Activated naive CD8-positive, alpha-beta T cell treated with anti-CD3 and anti-CD28 coated beads, Interleukin-2, amount 10 ng/mL, durations not matched to agents 7 days and 5 days (primary cell): ENCODE results near the gene CIZ1. TPM values are rescaled to one million over a fixed set of nuclear protein-coding genes. Genes with fewer than 3 reads are reported as not detected.

Experiments used
- ATAC-seq: fragments of 150-1000 bp; cut with Tn5 transposase; one replicate; pipeline ENCODE4 v1.10.0; 2021; ENCODE audit warnings: low read depth, moderate library complexity
- POLR2A ChIA-PET: fragments of 350-600 bp; sonication (Branson Sonifier 250); formaldehyde crosslinking; loops from one replicate; lab custom pipeline; 2021; ENCODE audit warnings: antibody characterized with exemption; lab: Charles Lee
- DNase-seq: peaks from one replicate; pipeline ENCODE4 v3.0.0; 2021
- H3K27ac Mint-ChIP-seq: one replicate; pipeline ENCODE4 v1.8.0; 2022; ENCODE audit warnings: mild to moderate bottlenecking, mixed read lengths
- H3K27me3 Mint-ChIP-seq: one replicate; pipeline ENCODE4 v1.8.0; 2022; ENCODE audit warnings: mild to moderate bottlenecking, moderate library complexity, mixed read lengths
- H3K36me3 Mint-ChIP-seq: one replicate; pipeline ENCODE4 v1.8.0; 2021; ENCODE audit warnings: mild to moderate bottlenecking, mixed read lengths
- H3K4me1 Mint-ChIP-seq: one replicate; pipeline ENCODE4 v1.8.0; 2021; ENCODE audit warnings: mixed read lengths
- H3K4me3 Mint-ChIP-seq: one replicate; pipeline ENCODE4 v1.8.0; 2022; ENCODE audit warnings: mild to moderate bottlenecking, moderate library complexity, mixed read lengths
- H3K9me3 Mint-ChIP-seq: one replicate; pipeline ENCODE4 v1.8.0; 2021; ENCODE audit warnings: mixed read lengths
- total RNA-seq, 2 experiments: library from RNA; stranded (reverse); gene quantifications; one replicate each; pipeline ENCODE4 v1.2.3, GENCODE V29; 2021

CIZ1 gene
- total RNA-seq, 2 experiments from 2014 or later, result 149 to 152 TPM

GRCh38 chr9:128124873-128125579 is 66.3 kb downstream of the CIZ1 start:
- no peak overlapping the region for H3K27ac Mint-ChIP-seq
- peaks cover 4% of the 10 kb centered on the region for H3K36me3 Mint-ChIP-seq
- H3K27me3 Mint-ChIP-seq, result no peaks in the 10 kb centered on the region
- ATAC-seq (no peak), DNase-seq (peak; percentile 59)
- POLR2A ChIA-PET, result interaction anchor here (0.7 to 1.2 kb wide), 3 partner anchors 35 to 66 kb away, joined by 3 read pairs; no protein-coding TSS in a partner anchor
- H3K4me1 Mint-ChIP-seq, result peaks cover 22% of the 10 kb centered on the region
- no peak overlapping the region for H3K4me3 Mint-ChIP-seq
- no peaks in the 10 kb centered on the region for H3K9me3 Mint-ChIP-seq

- no peaks in the 10 kb centered on the region for H3K27me3 Mint-ChIP-seq
- ATAC-seq, result no peak
- peaks cover 21% of the 10 kb centered on the region for H3K4me1 Mint-ChIP-seq
- H3K36me3 Mint-ChIP-seq, result peaks cover 4% of the 10 kb centered on the region
- POLR2A ChIA-PET, result interaction anchor here (1.0 to 1.2 kb wide), 2 partner anchors 35 to 66 kb away, joined by 3 read pairs; no protein-coding TSS in a partner anchor
- H3K4me3 Mint-ChIP-seq, result no peak overlapping the region
- no peaks in the 10 kb centered on the region for H3K9me3 Mint-ChIP-seq
- no peak for DNase-seq
- no peak overlapping the region for H3K27ac Mint-ChIP-seq
These were observed 66.9 kb downstream of the CIZ1 start for GRCh38 chr9:128124451-128124850.

- ATAC-seq (no peak), DNase-seq (no peak)
- POLR2A ChIA-PET, result no interaction called here
- Mint-ChIP-seq H3K27ac (no peak overlapping the region), H3K36me3 (peaks cover 4% of the 10 kb centered on the region), H3K27me3 (no peaks in the 10 kb centered on the region), H3K4me3 (no peak overlapping the region), H3K4me1 (peaks cover 17% of the 10 kb centered on the region), H3K9me3 (no peaks in the 10 kb centered on the region)
These were observed 67.8 kb downstream of the CIZ1 start for GRCh38 chr9:128123451-128124080.

DNA sequence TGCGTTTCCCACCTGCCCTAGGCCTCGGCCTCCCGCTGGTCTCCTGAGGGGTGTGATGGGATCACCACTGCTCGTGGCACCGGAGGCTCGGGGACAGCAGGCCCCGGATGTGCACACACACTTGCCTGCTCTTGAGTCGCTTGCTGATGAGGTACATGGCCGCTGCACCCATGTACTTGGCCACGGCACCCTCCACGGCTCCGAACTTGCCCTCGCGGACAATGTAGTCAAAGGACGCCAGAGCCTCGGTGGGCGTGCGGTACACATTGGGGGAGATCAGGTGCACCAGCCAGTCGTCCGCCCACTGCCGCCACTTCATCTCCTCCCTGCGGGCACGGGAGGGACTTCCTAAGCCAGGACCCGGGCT is 68.6 kb downstream of the CIZ1 start:
- Mint-ChIP-seq H3K4me1 (peaks cover 20% of the 10 kb centered on the region), H3K27me3 (no peaks in the 10 kb centered on the region), H3K36me3 (peaks cover 4% of the 10 kb centered on the region), H3K27ac (no peak overlapping the region), H3K9me3 (no peaks in the 10 kb centered on the region), H3K4me3 (no peak overlapping the region)
- no peak for ATAC-seq
- DNase-seq, result no peak
- POLR2A ChIA-PET, result interaction anchor here (0.6 kb wide), 1 partner anchor 64 kb away, joined by 3 read pairs; no protein-coding TSS in a partner anchor

DNA sequence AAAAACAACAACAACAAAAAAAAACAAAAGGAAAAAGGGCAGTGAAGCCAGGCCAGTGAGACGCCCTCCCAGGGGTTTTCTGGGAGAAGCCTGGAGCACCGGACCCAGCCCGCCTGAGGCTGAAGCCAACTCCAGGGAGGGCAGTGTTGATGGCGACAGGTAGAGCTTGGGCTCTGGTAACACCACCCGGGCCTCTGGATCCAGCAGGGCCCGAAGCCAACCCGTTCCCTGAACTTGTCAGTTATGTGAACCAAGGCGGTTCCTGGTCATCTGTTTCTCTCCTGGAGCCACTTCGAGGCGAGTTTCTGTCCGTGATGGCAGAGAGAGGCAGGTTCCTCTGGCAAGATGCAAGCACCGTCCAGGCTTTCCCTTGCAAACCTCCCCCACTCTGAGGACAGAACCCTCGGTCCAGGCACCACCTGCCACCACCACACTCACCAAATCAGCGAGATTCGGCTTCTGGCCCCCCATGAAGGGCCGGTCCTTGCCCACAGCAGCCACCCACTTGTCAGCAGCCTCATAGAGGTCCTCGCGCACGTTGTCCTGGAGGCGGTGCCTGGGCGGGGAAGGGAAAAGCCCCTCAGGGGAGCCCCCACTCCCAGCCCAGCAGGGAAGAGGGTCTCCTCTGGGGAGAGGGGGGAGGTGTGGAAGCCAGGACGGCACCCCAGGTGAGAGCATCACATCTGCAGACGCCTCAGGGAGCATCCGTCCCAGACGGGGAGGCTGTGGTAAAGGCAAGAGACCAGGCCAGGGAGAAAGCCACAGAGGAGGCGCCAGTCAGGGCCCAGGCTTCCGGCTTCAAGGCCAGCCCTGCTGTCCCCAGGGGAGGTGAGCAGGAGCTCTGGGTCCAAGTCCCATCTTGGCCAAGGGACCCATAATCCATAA is 69.2 kb downstream of the CIZ1 start:
- Mint-ChIP-seq H3K9me3 (no peaks in the 10 kb centered on the region), H3K4me1 (peaks cover 24% of the 10 kb centered on the region), H3K36me3 (peaks cover 4% of the 10 kb centered on the region), H3K4me3 (no peak overlapping the region), H3K27ac (no peak overlapping the region), H3K27me3 (no peaks in the 10 kb centered on the region)
- DNase-seq (no peak), ATAC-seq (no peak)
- POLR2A ChIA-PET, result interaction anchor here (0.6 kb wide), 1 partner anchor 64 kb away, joined by 3 read pairs; no protein-coding TSS in a partner anchor

GRCh38 chr9:128121466-128121810 is 69.9 kb downstream of the CIZ1 start:
- POLR2A ChIA-PET, result no interaction called here
- ATAC-seq (no peak), DNase-seq (no peak)
- Mint-ChIP-seq H3K36me3 (peaks cover 4% of the 10 kb centered on the region), H3K27me3 (no peaks in the 10 kb centered on the region), H3K27ac (no peak overlapping the region), H3K4me3 (no peak overlapping the region), H3K9me3 (no peaks in the 10 kb centered on the region), H3K4me1 (peaks cover 24% of the 10 kb centered on the region)

DNA sequence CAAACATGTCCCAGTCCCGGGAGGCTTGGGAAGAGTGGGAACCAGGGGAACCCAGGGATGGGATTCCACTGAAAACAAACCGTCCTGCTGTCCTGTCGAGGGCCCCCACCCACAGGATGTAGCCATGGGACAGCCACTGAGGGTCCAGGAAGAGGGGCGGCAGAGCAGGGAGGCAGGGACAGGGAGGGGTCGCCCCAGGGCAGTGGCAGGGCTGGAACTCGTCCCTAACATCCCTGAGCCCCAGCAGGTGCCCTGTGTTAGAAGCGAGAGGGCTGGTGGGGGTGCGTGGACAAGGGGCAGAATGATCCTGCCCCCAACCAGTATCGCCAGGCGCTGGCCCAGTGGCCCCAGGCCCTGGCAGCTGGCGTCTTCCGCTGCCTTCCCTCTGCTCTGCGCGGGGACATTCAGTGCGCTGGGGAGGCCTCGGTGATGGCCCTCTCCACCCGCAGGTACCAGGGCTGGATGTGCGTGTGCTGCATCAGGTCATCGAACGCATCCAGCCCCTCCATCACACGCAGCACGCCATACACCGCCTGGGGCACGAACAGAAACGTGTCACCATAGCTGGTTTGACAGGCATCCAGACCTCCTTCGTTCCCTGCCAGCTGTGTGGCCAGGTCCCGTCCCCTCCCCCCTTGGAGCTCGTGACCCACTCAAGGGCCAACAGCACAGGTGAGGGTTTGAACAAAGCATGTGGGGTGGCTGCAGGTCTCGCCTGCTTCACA is 70.5 kb downstream of the CIZ1 start:
- Mint-ChIP-seq H3K9me3 (no peaks in the 10 kb centered on the region), H3K27me3 (no peaks in the 10 kb centered on the region), H3K4me1 (peaks cover 19% of the 10 kb centered on the region), H3K27ac (no peak overlapping the region), H3K4me3 (no peak overlapping the region), H3K36me3 (peaks cover 4% of the 10 kb centered on the region)
- ATAC-seq (no peak), DNase-seq (no peak)
- POLR2A ChIA-PET, result interaction anchor here (1.0 kb wide), 1 partner anchor 51 kb away, joined by 3 read pairs; no protein-coding TSS in a partner anchor

DNA sequence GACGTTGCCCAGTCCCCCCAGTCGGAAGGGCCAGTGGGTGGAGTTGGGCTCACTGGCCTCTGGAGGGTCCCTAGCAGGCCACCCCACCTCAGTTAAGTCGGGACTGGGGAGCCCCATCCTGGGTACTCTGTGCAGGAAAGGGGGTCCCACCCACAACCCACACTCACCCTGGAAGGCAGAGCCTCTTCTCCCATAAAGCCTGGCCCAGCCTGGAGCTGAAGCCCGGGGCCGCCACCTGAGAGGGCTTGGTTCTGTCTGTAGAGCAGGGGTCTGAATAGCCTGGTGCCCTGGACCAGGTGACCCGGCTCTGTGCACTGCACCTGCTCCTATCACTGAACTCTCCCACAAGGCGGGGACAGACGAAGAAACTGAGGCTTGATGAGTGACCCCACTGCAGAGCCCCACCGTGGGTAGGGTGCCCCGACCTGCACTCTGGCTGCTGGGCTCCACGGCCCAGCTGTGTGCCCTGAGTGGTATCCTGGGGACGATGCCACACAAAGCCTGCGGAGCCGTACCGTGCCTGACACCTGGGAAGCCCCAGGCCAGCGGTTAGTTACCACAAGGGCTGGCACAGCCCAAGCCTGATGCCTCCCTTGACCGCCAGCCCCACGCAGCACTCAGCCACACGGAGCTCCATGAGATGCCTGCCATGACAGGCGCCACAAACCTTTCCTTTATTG is 71.2 kb downstream of the CIZ1 start:
- peaks cover 4% of the 10 kb centered on the region for H3K36me3 Mint-ChIP-seq
- no peaks in the 10 kb centered on the region for H3K9me3 Mint-ChIP-seq
- H3K27ac Mint-ChIP-seq, result no peak overlapping the region
- DNase-seq (no peak), ATAC-seq (no peak)
- peaks cover 13% of the 10 kb centered on the region for H3K4me1 Mint-ChIP-seq
- POLR2A ChIA-PET, result interaction anchor here (0.6 to 1.0 kb wide), 3 partner anchors 38 to 1201 kb away, joined by 3 to 5 read pairs (median 3); no protein-coding TSS in a partner anchor
- no peaks in the 10 kb centered on the region for H3K27me3 Mint-ChIP-seq
- no peak overlapping the region for H3K4me3 Mint-ChIP-seq

- no peaks in the 10 kb centered on the region for H3K27me3 Mint-ChIP-seq
- H3K4me1 Mint-ChIP-seq, result peaks cover 8% of the 10 kb centered on the region
- peaks cover 4% of the 10 kb centered on the region for H3K36me3 Mint-ChIP-seq
- POLR2A ChIA-PET, result no interaction called here
- no peaks in the 10 kb centered on the region for H3K9me3 Mint-ChIP-seq
- no peak overlapping the region for H3K27ac Mint-ChIP-seq
- no peak for DNase-seq
- H3K4me3 Mint-ChIP-seq, result no peak overlapping the region
- no peak for ATAC-seq
These were observed 72.3 kb downstream of the CIZ1 start for GRCh38 chr9:128118971-128119665.

- Mint-ChIP-seq H3K36me3 (peaks cover 3% of the 10 kb centered on the region), H3K27me3 (no peaks in the 10 kb centered on the region), H3K9me3 (no peaks in the 10 kb centered on the region), H3K27ac (no peak overlapping the region), H3K4me3 (no peak overlapping the region), H3K4me1 (peaks cover 8% of the 10 kb centered on the region)
- POLR2A ChIA-PET, result interaction anchor here (1.7 kb wide), 1 partner anchor 10 kb away, joined by 7 read pairs; no protein-coding TSS in a partner anchor
- no peak for DNase-seq
- ATAC-seq, result no peak
These were observed 72.9 kb downstream of the CIZ1 start for GRCh38 chr9:128118472-128118857.

- no peak overlapping the region for H3K4me3 Mint-ChIP-seq
These were observed 73.5 kb downstream of the CIZ1 start for GRCh38 chr9:128117613-128118471.

More at GRCh38 chr9:128117613-128118471, 73.5 kb downstream of the CIZ1 start:
- peaks cover 3% of the 10 kb centered on the region for H3K36me3 Mint-ChIP-seq
- POLR2A ChIA-PET, result interaction anchor here (0.8 to 1.7 kb wide), 2 partner anchors 10 to 56 kb away, joined by 3 to 7 read pairs; no protein-coding TSS in a partner anchor
- H3K4me1 Mint-ChIP-seq, result peaks cover 8% of the 10 kb centered on the region
- peak overlapping the region; percentile 21 for H3K27ac Mint-ChIP-seq
- peak; percentile 82 for ATAC-seq
- H3K27me3 Mint-ChIP-seq, result no peaks in the 10 kb centered on the region
- no peaks in the 10 kb centered on the region for H3K9me3 Mint-ChIP-seq
- DNase-seq, result peak; percentile 99
